HG03469 (cell line): ENCODE data around the gene UBR4.
A peak's percentile ranks its signal among the peaks of the same experiment; 100 is the strongest.
"Not testable (repeated sequence)": the region's sequence is repeated elsewhere in the genome, so short reads cannot be mapped to it uniquely, and the experiment has no call there.

ENCODE experiments used
- ATAC-seq: cut with Tn5 transposase; IDR thresholded peaks from one replicate; pipeline ENCODE4 v1.9.1; 2021; ENCODE audit warnings: mild to moderate bottlenecking, moderate library complexity, moderate number of reproducible peaks; ENCODE audit not compliant: unreplicated experiment

Gene UBR4

DNA sequence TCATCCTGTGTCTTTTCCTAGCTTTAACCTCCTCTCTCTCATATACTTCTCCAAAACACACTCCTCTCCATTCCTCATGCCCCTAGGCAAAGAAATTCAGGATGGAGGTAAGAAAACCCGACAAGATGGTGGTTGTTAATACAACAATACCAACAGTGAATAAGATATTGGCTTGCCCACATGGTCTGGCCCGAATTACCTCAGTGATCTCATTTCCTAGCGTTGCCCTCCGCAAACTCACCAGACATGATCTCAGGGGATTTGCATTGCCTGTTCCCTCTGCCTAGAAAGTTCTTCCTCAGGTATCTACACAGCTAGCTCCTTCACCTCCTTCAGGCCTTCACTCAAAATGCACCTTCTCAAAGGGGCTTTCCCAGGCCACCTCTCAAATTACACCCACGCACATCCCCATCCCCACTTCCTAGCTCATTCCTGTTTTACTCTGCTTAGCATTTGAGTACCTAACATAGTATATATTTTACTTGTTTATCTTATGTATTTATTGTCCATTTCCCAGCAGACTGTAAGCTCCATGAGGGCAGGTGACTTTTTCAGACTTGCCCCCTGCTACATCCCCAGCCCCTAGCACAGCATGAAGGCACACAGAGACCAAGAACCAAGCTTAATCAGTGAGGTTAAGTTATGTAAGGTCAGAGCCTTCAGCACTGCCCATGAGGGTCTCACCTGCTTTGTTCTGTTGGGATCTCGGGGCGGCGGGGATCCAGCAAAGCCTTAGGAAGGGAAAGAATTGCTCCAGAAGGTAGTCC, 10.2 kb upstream of the UBR4 start:
- ATAC-seq: no peak

GRCh38 chr1:19219451-19219850, 9.4 kb upstream of the UBR4 start:
- ATAC-seq: no peak

DNA sequence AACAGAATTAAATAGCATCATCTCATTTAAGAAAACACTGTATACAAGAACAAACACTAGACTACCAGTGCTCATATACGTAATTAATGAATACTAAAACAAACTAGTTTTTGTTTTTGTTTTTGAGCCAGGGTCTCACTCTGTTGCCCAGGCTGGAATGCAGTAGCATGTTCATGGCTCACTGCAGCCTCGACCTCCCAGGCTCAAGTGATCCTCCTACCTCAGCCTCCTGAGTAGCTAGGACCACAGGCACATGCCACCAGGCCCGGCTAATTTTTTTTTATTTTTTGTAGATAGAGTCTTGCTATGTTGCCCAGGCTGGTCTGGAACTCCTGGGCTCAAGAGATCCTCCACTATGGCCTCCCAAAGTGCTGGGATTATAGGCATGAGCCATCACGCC, 6.5 kb upstream of the UBR4 start:
- ATAC-seq: not testable (repeated sequence)

GRCh38 chr1:19213580-19213979, 3.5 kb upstream of the UBR4 start:
- ATAC-seq: no peak

DNA sequence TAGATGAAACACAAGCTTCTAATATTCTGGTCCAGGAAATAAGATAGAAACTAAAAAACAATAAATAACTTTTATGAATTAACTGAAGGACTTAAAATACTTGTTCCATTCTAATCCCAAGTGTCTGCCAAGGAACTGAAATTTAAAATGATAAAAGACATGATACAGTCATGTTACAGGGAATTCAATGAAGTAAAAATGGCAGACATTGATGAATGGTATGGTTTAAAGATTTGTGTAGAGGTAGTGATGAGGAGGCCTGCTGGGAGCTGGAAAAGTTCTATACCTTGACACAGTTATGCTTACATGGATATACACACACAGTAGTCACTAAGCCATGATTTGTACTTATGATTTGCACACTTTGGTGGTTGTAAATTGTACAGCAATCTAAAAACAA, 2.1 kb upstream of the UBR4 start:
- ATAC-seq: no peak

DNA sequence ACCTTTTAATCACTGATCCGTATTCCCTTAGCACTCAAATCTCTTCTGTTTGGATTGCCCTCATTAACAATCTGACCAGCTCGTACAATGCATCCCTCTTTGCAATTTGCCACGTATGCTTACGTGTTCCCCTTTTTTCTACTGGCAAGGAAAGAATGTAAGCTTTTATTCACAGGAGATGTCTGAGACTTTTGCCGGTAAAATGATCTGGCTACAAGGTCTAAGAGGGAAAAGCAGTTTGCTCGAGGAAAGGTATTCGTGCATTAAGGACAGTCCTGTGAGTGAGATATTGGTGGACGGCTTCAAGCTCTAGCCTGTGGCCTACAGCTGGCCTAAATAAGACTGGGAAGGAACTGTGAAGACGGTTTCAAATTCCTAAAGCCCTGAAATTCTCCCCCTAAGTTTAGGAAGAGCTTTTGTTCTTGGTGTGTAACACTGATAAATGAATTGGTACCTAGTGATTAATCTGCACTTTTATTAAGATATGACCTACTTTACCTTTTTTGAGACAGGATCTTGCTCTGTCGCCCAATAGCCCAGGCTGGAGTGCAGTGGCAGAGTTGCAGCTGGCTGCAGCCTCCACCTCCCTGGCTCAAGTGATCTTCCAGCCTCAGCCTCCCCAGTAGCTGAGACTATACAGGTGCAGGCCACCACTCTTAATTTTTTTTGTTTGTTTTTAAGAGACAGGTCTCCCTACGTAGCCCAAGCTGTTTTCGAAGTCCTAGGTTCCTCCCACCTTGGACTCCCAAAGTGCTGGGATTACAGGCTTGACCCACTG, 895 bp upstream of the UBR4 start:
- ATAC-seq: no peak

GRCh38 chr1:19209439-19209989, 552 bp downstream of the UBR4 start:
- peak; percentile 23 for ATAC-seq

DNA sequence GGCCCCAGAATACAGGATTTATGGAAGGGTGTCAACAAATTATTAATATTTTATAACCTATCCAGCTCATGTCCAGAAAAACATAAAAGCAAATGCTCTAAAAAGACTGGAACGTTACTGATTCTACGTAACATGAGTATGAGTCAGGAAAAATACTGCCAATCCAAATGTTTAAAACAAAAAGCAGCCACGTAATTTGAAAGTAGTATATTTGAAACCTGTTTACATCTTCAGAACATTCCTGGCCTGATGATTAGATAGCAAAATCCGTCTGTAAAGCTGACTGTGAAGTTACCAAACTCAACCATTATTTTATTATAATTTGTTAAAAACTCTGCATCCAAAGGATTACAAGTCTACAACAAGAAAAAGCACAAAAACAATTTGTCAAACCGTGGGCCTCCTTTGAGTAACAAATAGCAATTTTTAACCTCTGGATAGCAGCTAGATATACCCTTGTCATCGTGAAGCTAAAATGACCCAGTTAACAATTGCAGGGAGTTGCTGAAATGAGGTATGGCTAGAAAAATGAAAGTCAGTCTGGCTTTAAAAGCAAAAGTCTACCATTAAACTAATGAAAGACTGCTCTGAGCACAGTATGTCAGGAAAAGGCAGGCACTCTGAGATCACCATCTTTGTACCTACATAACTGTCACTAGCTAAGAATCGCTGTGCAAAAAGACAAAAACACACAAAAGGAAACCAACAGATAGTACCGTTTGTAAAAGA, 1.2 kb downstream of the UBR4 start:
- no peak for ATAC-seq

GRCh38 chr1:19206947-19207346, 3.1 kb downstream of the UBR4 start:
- ATAC-seq: no peak

DNA sequence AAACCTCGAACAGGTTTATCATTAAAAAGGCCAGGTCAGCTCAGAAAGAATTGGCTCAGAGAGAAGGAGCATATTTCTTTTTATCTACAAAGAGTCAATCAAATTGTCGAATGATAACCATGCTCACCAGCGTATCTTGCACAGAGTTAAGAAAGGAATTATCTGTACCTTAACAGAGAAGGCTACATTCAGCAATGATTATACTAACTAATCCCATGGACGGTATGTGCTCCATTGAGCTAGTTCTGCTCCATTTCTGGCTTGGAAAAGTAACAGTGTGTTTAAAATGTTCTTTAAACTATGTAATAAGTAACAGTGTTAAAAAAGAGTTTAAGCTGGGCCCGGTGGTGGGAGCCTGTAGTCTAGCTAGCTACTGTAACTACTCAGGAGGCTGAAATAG, 4.2 kb downstream of the UBR4 start:
- ATAC-seq: no peak

DNA sequence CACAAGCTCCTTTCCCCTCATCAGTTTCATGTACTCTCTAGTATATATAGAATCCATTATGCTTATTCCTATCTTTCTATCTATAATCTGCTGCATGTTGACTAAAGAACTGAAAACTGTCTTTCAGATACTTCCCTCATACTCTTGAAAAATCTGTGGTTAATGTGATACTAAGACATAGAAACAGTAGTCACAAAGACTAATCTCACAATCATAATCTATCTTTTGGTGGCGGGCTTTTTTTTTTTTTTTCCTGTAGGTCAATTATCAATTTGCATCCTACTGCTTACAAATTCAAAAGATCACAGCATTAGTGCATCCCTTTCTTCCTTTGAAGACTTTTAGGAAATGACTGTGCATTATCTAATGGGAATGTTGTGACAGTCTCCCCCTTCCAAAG, 4.7 kb downstream of the UBR4 start:
- no peak for ATAC-seq

GRCh38 chr1:19204446-19205266, 5.4 kb downstream of the UBR4 start:
- ATAC-seq: no peak

- no peak for ATAC-seq
Observed at GRCh38 chr1:19203440-19203839, 6.6 kb downstream of the UBR4 start.

DNA sequence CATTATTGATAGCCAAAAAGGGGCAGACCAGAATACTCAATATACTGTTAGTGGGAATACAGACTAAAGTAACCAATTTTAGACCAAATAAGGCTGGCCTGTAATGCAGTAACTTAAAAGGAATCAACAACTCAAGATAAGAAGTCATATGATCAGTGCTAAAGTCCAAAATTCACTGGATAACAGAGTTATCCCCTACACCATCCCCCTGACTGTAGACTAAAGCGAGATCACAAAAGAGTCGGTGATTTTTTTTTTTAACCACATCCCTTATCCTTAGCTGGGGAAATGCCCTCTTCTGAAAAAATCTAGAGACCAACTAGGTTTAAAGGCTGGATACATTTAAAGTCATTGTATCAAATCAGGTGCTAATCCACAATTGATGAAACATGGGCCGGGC, 7.7 kb downstream of the UBR4 start:
- ATAC-seq: no peak

DNA sequence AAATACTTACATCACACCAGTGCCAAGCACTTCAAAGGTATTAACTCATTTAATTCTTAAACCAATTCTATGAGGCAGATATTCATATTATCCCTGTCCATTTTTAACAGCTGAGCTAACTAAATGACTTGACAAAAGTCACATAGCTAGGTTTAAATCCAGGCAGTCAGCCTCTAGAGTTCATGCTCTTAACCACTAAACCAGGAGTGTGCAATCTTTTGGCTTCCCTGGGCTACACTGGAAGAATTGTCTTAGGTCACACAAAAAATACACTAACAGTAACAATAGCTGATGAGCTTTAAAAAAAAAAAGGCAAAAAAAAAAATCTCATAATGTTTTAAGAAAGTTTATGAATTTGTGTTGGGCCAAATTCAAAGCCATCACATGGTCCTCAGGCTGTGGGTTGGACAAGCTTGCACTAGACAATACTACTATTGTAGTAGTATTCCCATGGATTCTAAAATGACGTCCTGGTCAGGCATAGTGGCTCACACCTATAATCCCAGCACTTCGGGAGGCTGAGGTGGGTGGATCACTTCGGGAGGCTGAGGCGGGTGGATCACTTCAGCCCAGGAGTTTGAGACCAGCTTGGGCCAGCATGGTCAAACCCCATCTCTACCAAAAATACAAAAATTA, 10.0 kb downstream of the UBR4 start:
- ATAC-seq: no peak

GRCh38 chr1:19199329-19199968, 10.6 kb downstream of the UBR4 start:
- no peak for ATAC-seq

- no peak for ATAC-seq
Observed at GRCh38 chr1:19198820-19199219, 11.2 kb downstream of the UBR4 start.

DNA sequence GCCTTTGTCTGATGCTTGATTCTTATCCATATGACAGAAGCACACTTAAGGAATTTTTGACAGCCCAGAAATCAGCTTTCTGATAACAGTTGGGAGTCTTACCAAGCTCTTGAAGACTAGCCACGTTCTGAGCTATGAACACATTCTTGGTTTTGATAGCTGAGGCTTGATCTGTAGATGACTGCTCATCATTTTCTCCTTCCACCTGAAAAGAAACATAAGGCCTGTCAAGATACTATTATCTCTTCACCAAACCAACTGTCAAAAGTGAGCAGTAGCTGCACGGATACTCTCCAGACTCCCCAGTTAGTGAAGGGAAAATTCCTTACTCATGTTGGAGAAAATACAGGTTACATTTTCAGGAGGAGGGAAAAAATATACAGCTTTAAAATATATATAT, 12.2 kb downstream of the UBR4 start:
- ATAC-seq: no peak

DNA sequence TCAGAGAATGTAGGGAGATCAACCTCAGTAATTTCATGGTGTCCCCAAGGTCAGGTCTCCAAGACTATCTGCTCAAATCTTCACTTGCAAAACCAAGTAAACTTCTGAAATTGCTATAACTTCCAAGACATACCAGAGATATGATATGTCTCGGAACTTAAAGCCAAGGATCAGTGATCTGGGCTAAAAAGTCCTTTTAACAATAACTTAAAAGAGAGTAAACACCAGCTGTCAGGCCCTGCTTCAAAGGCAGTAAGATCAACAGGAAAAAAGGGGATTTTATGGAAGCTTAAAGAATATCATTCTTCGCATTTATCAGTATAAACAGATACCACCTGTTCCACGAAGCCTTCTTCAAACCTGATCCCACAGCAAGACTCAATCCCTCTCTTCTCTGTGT, 13.7 kb downstream of the UBR4 start:
- no peak for ATAC-seq

- ATAC-seq: no peak
Observed at GRCh38 chr1:19193004-19193403, 17.1 kb downstream of the UBR4 start.
